GM06990 (cell line): ENCODE results near the gene MTLN.

Experiments
- DNase-seq: peaks from one replicate; pipeline ENCODE4 v3.0.0-alpha.2; 2011; ENCODE audit not compliant: insufficient read length; ENCODE audit errors: extremely low read depth
- H3K27me3 ChIP-seq: replicated peaks from 2 replicates; pipeline ENCODE4 v1.6.0; 2011; ENCODE audit warnings: low read length; ENCODE audit not compliant: control insufficient read depth, insufficient read depth
- H3K36me3 ChIP-seq: 2 replicates; pipeline ENCODE4 v1.5.1; 2011; ENCODE audit warnings: low read length; ENCODE audit not compliant: control insufficient read depth, insufficient read depth
- H3K4me3 ChIP-seq: replicated peaks from 2 replicates; pipeline ENCODE4 v1.5.1; 2011; ENCODE audit warnings: low read depth, mild to moderate bottlenecking, control low read depth, low read length
- TF ChIP-seq, protein P1 (sequence below): IDR thresholded peaks from 2 replicates; pipeline ENCODE4 v1.5.1; 2011; ENCODE audit warnings: low read length, control low read depth, mild to moderate bottlenecking, inconsistent platforms; ENCODE audit not compliant: insufficient read depth, poor library complexity, severe bottlenecking

The MTLN gene

DNA sequence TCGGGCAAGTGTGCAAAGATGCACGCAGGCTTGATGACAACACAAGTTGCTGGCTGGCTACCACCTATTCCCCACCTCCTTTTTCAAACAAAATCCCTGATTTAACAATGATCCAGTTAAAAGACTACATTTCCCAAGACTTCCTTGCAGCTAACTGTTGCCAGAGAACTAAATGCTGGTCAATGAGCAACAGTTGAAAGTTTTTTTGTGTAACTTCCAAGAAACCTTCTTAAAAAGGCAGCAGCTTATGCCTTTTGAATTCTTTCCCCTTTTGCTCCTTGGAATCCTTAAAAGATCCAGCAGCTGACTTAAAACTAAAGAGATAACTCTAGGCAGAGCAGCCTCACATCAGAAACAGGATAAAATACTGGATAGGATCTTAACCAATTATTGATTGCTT, 46.1 kb downstream of the MTLN start:
- Histone ChIP-seq H3K27me3 (no peaks in the 10 kb centered on the region), H3K4me3 (no peak overlapping the region), H3K36me3 (no peaks in the 10 kb centered on the region)
- no peak for DNase-seq
- TF ChIP-seq, protein P1, sequence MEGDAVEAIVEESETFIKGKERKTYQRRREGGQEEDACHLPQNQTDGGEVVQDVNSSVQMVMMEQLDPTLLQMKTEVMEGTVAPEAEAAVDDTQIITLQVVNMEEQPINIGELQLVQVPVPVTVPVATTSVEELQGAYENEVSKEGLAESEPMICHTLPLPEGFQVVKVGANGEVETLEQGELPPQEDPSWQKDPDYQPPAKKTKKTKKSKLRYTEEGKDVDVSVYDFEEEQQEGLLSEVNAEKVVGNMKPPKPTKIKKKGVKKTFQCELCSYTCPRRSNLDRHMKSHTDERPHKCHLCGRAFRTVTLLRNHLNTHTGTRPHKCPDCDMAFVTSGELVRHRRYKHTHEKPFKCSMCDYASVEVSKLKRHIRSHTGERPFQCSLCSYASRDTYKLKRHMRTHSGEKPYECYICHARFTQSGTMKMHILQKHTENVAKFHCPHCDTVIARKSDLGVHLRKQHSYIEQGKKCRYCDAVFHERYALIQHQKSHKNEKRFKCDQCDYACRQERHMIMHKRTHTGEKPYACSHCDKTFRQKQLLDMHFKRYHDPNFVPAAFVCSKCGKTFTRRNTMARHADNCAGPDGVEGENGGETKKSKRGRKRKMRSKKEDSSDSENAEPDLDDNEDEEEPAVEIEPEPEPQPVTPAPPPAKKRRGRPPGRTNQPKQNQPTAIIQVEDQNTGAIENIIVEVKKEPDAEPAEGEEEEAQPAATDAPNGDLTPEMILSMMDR = no peak
